H1 (cell line): Measurements from ENCODE around the gene NELL2. TPM values are rescaled to one million over a fixed set of nuclear protein-coding genes. Genes with fewer than 3 reads are reported as not detected.

Experiments used
- CTCF ChIA-PET: fragments of 300-600 bp; sonication (Branson Sonifier 250); formaldehyde crosslinking; loops from one replicate; lab custom pipeline; 2021; ENCODE audit not compliant: partially characterized antibody; lab: Charles Lee
- POLR2A ChIA-PET: fragments of 300-600 bp; sonication (Branson Sonifier 250); formaldehyde crosslinking; loops from one replicate; lab custom pipeline; 2021; ENCODE audit warnings: inconsistent platforms; ENCODE audit not compliant: partially characterized antibody; lab: Charles Lee
- DNase-seq, 2 experiments: peaks; one replicate each; pipeline versions ENCODE4 v3.0.0 to v3.0.0-alpha.2; 2010 to 2022; ENCODE audit warnings: low spot score in 2 of 2, low read depth in 1 of 2, mixed read lengths in 1 of 2
- FAIRE-seq: peaks from 2 replicates; lab custom pipeline; 2011; peaks lifted over from hg19 to GRCh38; lab: Jason Lieb, UNC
- H2AFZ ChIP-seq: 2 replicates; pipeline ENCODE4 v1.8.1; 2012; ENCODE audit warnings: low read length, inconsistent platforms
- H2AK5ac ChIP-seq: 2 replicates; pipeline ENCODE4 v1.6.1; 2013; ENCODE audit warnings: low read depth, low read length
- H2BK120ac ChIP-seq: replicated peaks from 2 replicates; pipeline ENCODE3; 2013; ENCODE audit warnings: low read depth, low read length, inconsistent platforms
- H2BK12ac ChIP-seq: 2 replicates; pipeline ENCODE4 v1.6.1; 2013; ENCODE audit warnings: low read depth, low read length
- H2BK15ac ChIP-seq: 2 replicates; pipeline ENCODE4 v1.6.1; 2013; ENCODE audit warnings: low read length
- H2BK20ac ChIP-seq: 2 replicates; pipeline ENCODE4 v1.6.1; 2013; ENCODE audit warnings: low read length
- H2BK5ac ChIP-seq: 2 replicates; pipeline ENCODE4 v1.6.1; 2013; ENCODE audit warnings: low read depth, low read length
- H3K14ac ChIP-seq: 2 replicates; pipeline ENCODE4 v1.6.1; 2013; ENCODE audit warnings: inconsistent platforms; ENCODE audit not compliant: insufficient read length
- H3K18ac ChIP-seq: 2 replicates; pipeline ENCODE4 v1.6.1; 2013; ENCODE audit warnings: low read length; ENCODE audit errors: extremely low read depth
- H3K23ac ChIP-seq: 2 replicates; pipeline ENCODE4 v1.6.1; 2013; ENCODE audit warnings: inconsistent platforms; ENCODE audit not compliant: insufficient read length
- H3K23me2 ChIP-seq: 2 replicates; pipeline ENCODE4 v1.6.1; 2013; ENCODE audit warnings: low read depth, low read length
- H3K27ac ChIP-seq: 2 replicates; pipeline ENCODE4 v1.6.1; 2011; ENCODE audit warnings: low read depth, low read length, inconsistent platforms
- H3K27me3 ChIP-seq, 4 experiments: replicated peaks in 1 of 4; 1 replicate in 1 of 4; 2 replicates in 3 of 4; pipeline versions ENCODE4 v1.6.1 to v1.8.1; 2011 to 2013; ENCODE audit warnings: low read length in 3 of 4, mild to moderate bottlenecking in 3 of 4, inconsistent platforms in 2 of 4, mixed read lengths in 2 of 4, moderate library complexity in 1 of 4; ENCODE audit not compliant: control insufficient read depth in 3 of 4, insufficient read depth in 3 of 4; ENCODE audit errors: extremely low read depth in 1 of 4
- H3K36me3 ChIP-seq, 4 experiments: 2 replicates each; pipeline versions ENCODE4 v1.6.1 to v1.8.1; 2011 to 2013; ENCODE audit warnings: mild to moderate bottlenecking in 4 of 4, low read length in 3 of 4, moderate library complexity in 2 of 4, control low read depth in 1 of 4, inconsistent platforms in 1 of 4; ENCODE audit not compliant: insufficient read depth in 4 of 4, control insufficient read depth in 2 of 4
- H3K4ac ChIP-seq: replicated peaks from 2 replicates; pipeline ENCODE3; 2013; ENCODE audit warnings: low read length, low read depth, mixed read lengths, inconsistent platforms; ENCODE audit not compliant: insufficient read length
- H3K4me1 ChIP-seq, 4 experiments: replicated peaks in 1 of 4; 1 replicate in 1 of 4; 2 replicates in 3 of 4; pipeline versions ENCODE4 v1.6.1 to v1.8.1; 2011 to 2013; ENCODE audit warnings: low read length in 3 of 4, inconsistent platforms in 2 of 4, mixed read lengths in 1 of 4; ENCODE audit not compliant: insufficient read depth in 4 of 4, control insufficient read depth in 3 of 4
- H3K4me2 ChIP-seq, 2 experiments: 2 replicates each; pipeline versions ENCODE4 v1.6.1 to v1.8.1; 2011 to 2013; ENCODE audit warnings: low read depth in 2 of 2, low read length in 2 of 2, control low read depth in 1 of 2, inconsistent platforms in 1 of 2, mild to moderate bottlenecking in 1 of 2; ENCODE audit not compliant: insufficient read depth in 1 of 2
- H3K4me3 ChIP-seq, 4 experiments: fragments of 200-600, 300-600 bp in 1 of 4; sonication (generic), shearing (Covaris generic), sonication (Bioruptor Twin) in 1 of 4; 2 replicates each; pipeline versions ENCODE4 v1.5.1 to v1.8.1; 2011 to 2016; ENCODE audit warnings: low read length in 4 of 4, low read depth in 3 of 4, control low read depth in 2 of 4, inconsistent platforms in 2 of 4, mild to moderate bottlenecking in 2 of 4, mixed read lengths in 1 of 4, moderate library complexity in 1 of 4; ENCODE audit not compliant: insufficient read depth in 2 of 4; ENCODE audit errors: extremely low read depth in 1 of 4
- H3K56ac ChIP-seq: replicated peaks from 2 replicates; pipeline ENCODE3; 2013; ENCODE audit warnings: low read depth, mild to moderate bottlenecking, mixed read lengths, low read length, inconsistent platforms; ENCODE audit not compliant: insufficient read length
- H3K79me1 ChIP-seq: 2 replicates; pipeline ENCODE4 v1.6.1; 2013; ENCODE audit warnings: low read depth, low read length, control low read depth
- H3K79me2 ChIP-seq, 2 experiments: 2 replicates each; pipeline versions ENCODE4 v1.6.1 to v1.8.1; 2012 to 2013; ENCODE audit warnings: low read length in 2 of 2, mild to moderate bottlenecking in 2 of 2, inconsistent platforms in 1 of 2; ENCODE audit not compliant: insufficient read depth in 2 of 2, control insufficient read depth in 1 of 2
- H3K9ac ChIP-seq, 4 experiments: replicated peaks in 1 of 4; 1 replicate in 1 of 4; 2 replicates in 3 of 4; pipeline versions ENCODE4 v1.6.1 to v1.8.1; 2011 to 2013; ENCODE audit warnings: low read depth in 3 of 4, low read length in 3 of 4, control low read depth in 2 of 4, mild to moderate bottlenecking in 2 of 4, moderate library complexity in 2 of 4, inconsistent platforms in 1 of 4; ENCODE audit errors: extremely low read depth in 1 of 4
- H3K9me3 ChIP-seq, 2 experiments: 2 replicates each; pipeline versions ENCODE4 v1.6.1 to v1.8.1; 2012 to 2013; ENCODE audit warnings: mild to moderate bottlenecking in 2 of 2, moderate library complexity in 2 of 2, control low read depth in 1 of 2, inconsistent platforms in 1 of 2, low read depth in 1 of 2, low read length in 1 of 2, mixed read lengths in 1 of 2; ENCODE audit not compliant: insufficient read depth in 2 of 2
- H4K20me1 ChIP-seq, 2 experiments: replicated peaks in 1 of 2; 2 replicates each; pipeline versions ENCODE3 to v1.8.1; 2011 to 2013; ENCODE audit warnings: inconsistent platforms in 2 of 2, low read length in 2 of 2, mild to moderate bottlenecking in 1 of 2; ENCODE audit not compliant: insufficient read depth in 2 of 2, control insufficient read depth in 1 of 2
- H4K5ac ChIP-seq: 2 replicates; pipeline ENCODE4 v1.6.1; 2013; ENCODE audit warnings: low read length, low read depth, mixed read lengths, inconsistent platforms; ENCODE audit not compliant: insufficient read length
- H4K8ac ChIP-seq: 2 replicates; pipeline ENCODE4 v1.8.0; 2013; ENCODE audit warnings: mild to moderate bottlenecking, moderate library complexity, low read length, inconsistent platforms; ENCODE audit not compliant: insufficient read depth; ENCODE audit errors: extremely low read depth
- H4K91ac ChIP-seq: replicated peaks from 2 replicates; pipeline ENCODE3; 2013; ENCODE audit warnings: low read length, mixed read lengths, inconsistent platforms; ENCODE audit not compliant: insufficient read length
- CTCF ChIP-seq, 3 experiments: IDR thresholded peaks; 1 replicate in 2 of 3; 2 replicates in 1 of 3; pipeline versions ENCODE4 v1.5.1 to v1.6.1; 2011; ENCODE audit warnings: low read length in 3 of 3, mild to moderate bottlenecking in 3 of 3, inconsistent platforms in 2 of 3, low read depth in 1 of 3, moderate library complexity in 1 of 3; ENCODE audit not compliant: insufficient read depth in 1 of 3; ENCODE audit errors: control extremely low read depth in 1 of 3
- RAD21 ChIP-seq, 2 experiments: IDR thresholded peaks in 1 of 2; conservative IDR thresholded peaks in 1 of 2; 2 replicates each; pipeline ENCODE4 v1.6.1; 2011; ENCODE audit warnings: low read depth in 2 of 2, low read length in 2 of 2, improper control_type of control experiment in 1 of 2, inconsistent platforms in 1 of 2, mild to moderate bottlenecking in 1 of 2, moderate library complexity in 1 of 2
- RFX5 ChIP-seq: IDR thresholded peaks from 2 replicates; pipeline ENCODE4 v1.6.1; 2011; ENCODE audit warnings: low read depth, low read length, improper control_type of control experiment, borderline replicate concordance
- WGBS, 2 experiments: shearing (Covaris generic) in 1 of 2; methylation state at CpG; one replicate each; pipeline versions ENCODE4 v1.1.6 to v1.1.7; 2013 to 2015; ENCODE audit warnings: low lambda C conversion rate in 2 of 2, mixed read lengths in 2 of 2, inconsistent platforms in 1 of 2, low coverage in 1 of 2, missing lambda C conversion rate in 1 of 2; ENCODE audit not compliant: insufficient replicate concordance in 2 of 2, insufficient coverage in 1 of 2, insufficient read length in 1 of 2; ENCODE audit errors: extremely low coverage in 1 of 2, missing lambda C conversion rate in 1 of 2; 5-methylcytosine and 5-hydroxymethylcytosine counted together
- polyA plus RNA-seq, 7 experiments: library from polyadenylated mRNA; depleted of rRNA in 3 of 7; stranded (reverse) in 5 of 7; unstranded in 2 of 7; fragments of >200 nt in 5 of 7; fragments of 200-250 nt in 2 of 7; gene quantifications; 1 replicate in 5 of 7; 2 replicates in 1 of 7; 4 replicates in 1 of 7; pipeline versions ENCODE4 v1.2.1 to v1.2.3, GENCODE V29; 2011 to 2013; ENCODE audit warnings: missing spikeins in 2 of 7, mixed read lengths in 2 of 7
- total RNA-seq: library from RNA; stranded (reverse); fragmentation: NEBNext Ultra II Directional; extraction: Animal tissue kit (Norgen Biotek cat#: 25700); gene quantifications from 2 replicates; pipeline ENCODE4 v1.2.1, GENCODE V29; 2021

The NELL2 gene
- total and polyA plus RNA-seq, 2 of the 8 experiments (the other 6 are each of a cell fraction or from before 2014, with no cell fraction given), result 54.2 to 56.8 TPM

DNA sequence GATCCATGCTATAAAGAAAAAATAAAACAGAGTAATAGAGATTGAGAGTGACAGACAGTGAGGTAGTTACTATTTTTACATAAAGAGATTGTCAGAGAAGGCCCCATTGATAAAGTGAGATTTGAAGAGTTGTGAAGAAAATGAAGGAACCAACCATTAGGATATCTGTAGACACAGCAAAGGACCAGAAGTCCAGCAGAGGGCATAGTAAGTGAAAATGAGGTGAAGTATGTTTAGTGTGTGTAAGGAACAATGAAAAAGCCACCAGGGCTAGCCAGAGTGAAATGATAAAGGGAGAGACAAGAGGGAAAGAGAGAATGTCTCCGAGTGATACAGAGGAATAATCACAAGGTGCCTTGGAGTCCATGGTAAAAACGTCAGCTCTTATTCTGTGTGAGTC lies 411.0 kb downstream of the NELL2 start:
- Histone ChIP-seq H3K4me2 (no peak overlapping the region), H2BK20ac (no peak overlapping the region), H3K23ac (no peak overlapping the region), H3K4ac (no peak overlapping the region), H4K91ac (no peak overlapping the region), H3K9ac (no peak overlapping the region), H4K20me1 (no peaks in the 10 kb centered on the region), H3K9me3 (peaks cover 0 to 5% of the 10 kb centered on the region in 2 experiments; a peak in 1 of 4 replicates), H2BK5ac (no peak overlapping the region), H3K27ac (no peak overlapping the region), H3K36me3 (no peaks in the 10 kb centered on the region), H3K14ac (no peak overlapping the region), H3K18ac (no peak overlapping the region), H4K8ac (no peak overlapping the region), H3K27me3 (no peaks in the 10 kb centered on the region), H3K56ac (no peak overlapping the region), H3K4me3 (no peak overlapping the region), H2AK5ac (no peak overlapping the region), H2AFZ (no peak overlapping the region), H2BK15ac (no peak overlapping the region), H3K23me2 (no peaks in the 10 kb centered on the region; the same call in 1 of the 2 replicates), H3K79me2 (no peaks in the 10 kb centered on the region), H3K4me1 (peaks cover 0 to 5% (median 1%) of the 10 kb centered on the region in 4 experiments; a peak in 1 of 7 replicates), H2BK12ac (no peak overlapping the region), H3K79me1 (no peaks in the 10 kb centered on the region), H4K5ac (no peak overlapping the region), H2BK120ac (no peak overlapping the region)
- 92% methylated on average over 2 of the region's 2 CpGs; no CpG with 5 or more reads in 1 of the 2 experiments for WGBS, 2 experiments
- POLR2A ChIA-PET, result no interaction called here
- no peak for DNase-seq
- CTCF ChIA-PET, result interaction anchor here (0.7 to 1.5 kb wide), 8 partner anchors 8 to 119 kb away, joined by 3 to 5 read pairs (median 3); no protein-coding TSS in a partner anchor
- FAIRE-seq, result no peak
- no peak for TF ChIP-seq RFX5
- TF ChIP-seq CTCF (IDR thresholded peaks at IDR 0.05; ENCODE audit: control extremely low read depth in 1 of 3, insufficient read depth in 1 of 3, low read depth in 1 of 3, low read length in 3 of 3), result peak in 2 of 3 experiments; percentile 16 to 25; a peak in 2 of 4 replicates
- TF ChIP-seq RAD21 (IDR thresholded peaks at IDR 0.05 in 1 of 2, conservative IDR thresholded peaks at IDR 0.05 in 1 of 2; ENCODE audit: low read depth in 2 of 2, low read length in 2 of 2), result peak; percentile 21 to 36; a peak in 3 of 4 replicates
